Heart left ventricle (tissue), 13 donors: ENCODE measurements around the gene SPINK4.

Source experiments
- CTCF ChIP-seq, 12 donors: fragments of 200-600 bp; sonication (generic) in 4 of 12; IDR thresholded peaks; one replicate each; pipeline versions ENCODE4 v1.5.0 to v1.8.0; 2018 to 2022; ENCODE audit warnings: antibody characterized with exemption in 12 of 12, mild to moderate bottlenecking in 5 of 12
- POLR2A ChIP-seq, 2 donors: fragments of 450-650 bp; IDR thresholded peaks; one replicate each; pipeline ENCODE4 v1.6.1; 2017; ENCODE audit warnings: antibody characterized with exemption in 2 of 2, mild to moderate bottlenecking in 2 of 2, moderate library complexity in 2 of 2
- donor health status: ischemic (EF 13 %, LVEDD 7.1; RV severe dilation, severe dysfunction).
- donor health status: DM: no; HTN: yes; CAD: no.
- donor health status: DM: no; HTN: no; CAD: no.
- donor health status: ischemic (EF 25% LVEDD 6.9; RV normal size, moderate dysfunction).
- donor health status: ischemic (EF 25% LVEDD 5.7; RV mildly dilated, moderate dysfunction).
- donor health status: ischemic (EF 35%, LVEDD 5.7; RV mildly dilated, moderate dysfunction).
- donor health status: nonischemic (EF 11% LVEDD 7.7; RV severe dilation, severe dysfunction).
- donor health status: DM: yes; HTN: yes; CAD: no.
- donor health status: PGD.
- donor health status: ischemic (EF 29% LVEDD 5.4; RV normal size, mild dysfunction).
- donor health status: nonischemic (EF 23%, LVEDD 6.1; RV moderate dilation, normal function).

GRCh38 chr9:33263131-33264002 lies 23.4 kb downstream of the SPINK4 start:
- TF ChIP-seq CTCF (IDR thresholded peaks at IDR 0.05) (no peak), POLR2A (IDR thresholded peaks at IDR 0.05) (no peak)
